KOPT-K1 (cell line): Measurements from ENCODE around the gene ZNF236.

Source experiments
- H3K27ac ChIP-seq: fragments of 200-600 bp; sonication (generic); 2 replicates; pipeline ENCODE4 v1.5.1; 2016; ENCODE audit warnings: antibody characterized with exemption, mild to moderate bottlenecking, low read depth, low read length; ENCODE audit not compliant: poor library complexity, severe bottlenecking
- H3K36me3 ChIP-seq: fragments of 200-600 bp; sonication (generic); 2 replicates; pipeline ENCODE4 v1.5.1; 2017; ENCODE audit warnings: antibody characterized with exemption, mild to moderate bottlenecking, low read length, moderate library complexity; ENCODE audit not compliant: insufficient read depth
- H3K9me3 ChIP-seq: fragments of 200-600 bp; sonication (generic); 2 replicates; pipeline ENCODE4 v1.5.1; 2017; ENCODE audit warnings: antibody characterized with exemption, low read length, mild to moderate bottlenecking; ENCODE audit not compliant: insufficient read depth, poor library complexity, severe bottlenecking

The ZNF236 gene

DNA sequence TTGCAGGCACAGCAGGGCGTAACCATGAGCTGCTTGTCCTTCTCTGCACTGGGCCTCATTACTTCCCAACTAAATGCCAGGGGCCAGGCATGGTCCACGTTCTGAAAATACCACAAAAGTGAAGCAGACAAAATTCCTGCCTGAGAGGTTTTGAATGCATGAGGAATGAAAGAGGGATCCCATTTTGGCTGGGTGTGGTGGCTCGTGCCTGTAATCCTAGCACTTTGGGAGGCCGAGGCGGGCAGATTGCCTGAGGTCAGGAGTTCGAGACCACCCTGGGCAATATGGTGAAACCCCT, 170.7 kb downstream of the ZNF236 start:
- Histone ChIP-seq H3K27ac (no peak overlapping the region), H3K36me3 (no peaks in the 10 kb centered on the region), H3K9me3 (no peaks in the 10 kb centered on the region)

DNA sequence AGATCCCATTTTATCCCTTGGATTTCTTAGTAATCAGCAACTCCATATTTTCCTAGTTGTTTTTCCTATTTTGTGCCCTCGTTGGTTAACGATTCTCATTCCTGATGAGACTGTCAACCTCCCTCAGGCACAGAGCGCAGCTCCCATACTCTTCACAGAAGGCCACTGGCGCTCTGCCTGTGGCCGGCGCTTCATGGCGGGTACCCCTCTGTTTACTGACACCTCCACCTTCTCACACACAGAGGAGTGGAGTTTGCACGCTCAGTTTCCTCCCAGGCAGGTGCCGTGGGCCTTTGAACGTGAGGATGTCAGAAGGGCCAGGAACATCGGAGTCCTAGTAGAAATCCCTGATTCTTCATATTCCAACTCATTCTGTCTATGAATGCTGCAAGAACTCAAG, 171.2 kb downstream of the ZNF236 start:
- Histone ChIP-seq H3K9me3 (no peaks in the 10 kb centered on the region), H3K36me3 (no peaks in the 10 kb centered on the region), H3K27ac (no peak overlapping the region)

DNA sequence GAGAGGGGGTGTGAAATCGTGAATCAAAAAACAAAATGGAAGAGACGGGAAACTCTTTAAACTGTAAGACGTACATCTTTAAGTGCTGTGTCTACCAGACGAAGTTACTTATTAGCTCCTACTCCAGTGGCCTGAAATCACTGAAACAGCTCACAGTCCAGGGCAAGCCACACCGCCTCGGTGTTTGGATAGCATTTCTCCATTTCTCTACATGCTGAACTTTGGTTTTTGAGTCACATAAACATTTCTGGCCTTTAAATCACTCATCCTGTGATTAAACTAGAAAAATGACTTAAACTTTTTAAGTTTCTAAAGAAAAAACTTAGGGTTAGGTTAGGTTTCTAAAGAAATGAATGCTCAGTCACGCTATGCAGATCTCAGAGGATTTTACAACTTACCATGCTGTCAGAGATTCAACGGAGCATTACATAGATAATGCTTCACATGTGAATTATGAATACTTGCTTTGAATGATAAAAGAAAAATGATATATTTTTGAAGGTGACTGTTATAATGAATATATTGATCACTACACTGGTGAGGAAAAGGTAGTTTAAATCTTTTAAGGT, 171.8 kb downstream of the ZNF236 start:
- no peak overlapping the region for H3K27ac ChIP-seq
- H3K9me3 ChIP-seq, result no peaks in the 10 kb centered on the region
- no peaks in the 10 kb centered on the region for H3K36me3 ChIP-seq

DNA sequence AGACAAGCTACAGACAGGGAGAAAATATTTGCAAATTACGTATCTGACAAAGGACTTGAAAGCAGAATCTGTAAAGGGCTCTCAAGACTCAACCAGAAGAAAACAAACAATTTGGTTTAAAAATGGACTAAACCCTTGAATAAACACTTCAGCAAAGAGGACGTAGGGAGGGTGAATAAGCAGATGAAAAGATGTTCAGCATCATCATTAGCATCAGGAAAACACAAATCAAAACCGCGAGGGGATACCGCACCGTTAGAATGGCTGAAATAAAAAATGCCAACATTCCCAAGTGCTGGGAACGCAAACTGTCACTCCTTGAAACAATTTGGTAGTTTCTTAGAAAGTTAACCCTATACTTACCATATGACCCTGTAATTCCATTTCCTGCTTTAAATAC, 173.5 kb downstream of the ZNF236 start:
- Histone ChIP-seq H3K9me3 (no peaks in the 10 kb centered on the region), H3K27ac (no peak overlapping the region), H3K36me3 (no peaks in the 10 kb centered on the region)

DNA sequence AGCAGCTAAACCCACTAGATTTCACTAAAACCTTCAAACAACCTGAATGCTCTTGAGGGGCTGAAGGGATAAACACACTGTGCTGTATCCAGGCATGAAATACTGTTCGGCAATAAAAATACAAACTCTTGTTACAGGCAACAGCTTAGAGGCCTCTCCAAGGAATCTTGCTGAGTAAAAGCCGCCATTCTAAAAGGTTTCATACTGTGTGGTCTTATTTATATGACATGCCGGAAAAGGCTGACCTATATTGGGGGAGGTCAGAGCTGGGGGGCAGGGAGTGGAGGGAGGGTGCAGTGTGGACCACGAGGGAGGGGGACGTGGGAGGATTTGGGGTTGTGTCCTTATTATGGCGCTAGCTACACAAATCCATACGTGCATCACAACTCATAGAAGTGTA, 174.1 kb downstream of the ZNF236 start:
- Histone ChIP-seq H3K9me3 (no peaks in the 10 kb centered on the region), H3K27ac (no peak overlapping the region)

DNA sequence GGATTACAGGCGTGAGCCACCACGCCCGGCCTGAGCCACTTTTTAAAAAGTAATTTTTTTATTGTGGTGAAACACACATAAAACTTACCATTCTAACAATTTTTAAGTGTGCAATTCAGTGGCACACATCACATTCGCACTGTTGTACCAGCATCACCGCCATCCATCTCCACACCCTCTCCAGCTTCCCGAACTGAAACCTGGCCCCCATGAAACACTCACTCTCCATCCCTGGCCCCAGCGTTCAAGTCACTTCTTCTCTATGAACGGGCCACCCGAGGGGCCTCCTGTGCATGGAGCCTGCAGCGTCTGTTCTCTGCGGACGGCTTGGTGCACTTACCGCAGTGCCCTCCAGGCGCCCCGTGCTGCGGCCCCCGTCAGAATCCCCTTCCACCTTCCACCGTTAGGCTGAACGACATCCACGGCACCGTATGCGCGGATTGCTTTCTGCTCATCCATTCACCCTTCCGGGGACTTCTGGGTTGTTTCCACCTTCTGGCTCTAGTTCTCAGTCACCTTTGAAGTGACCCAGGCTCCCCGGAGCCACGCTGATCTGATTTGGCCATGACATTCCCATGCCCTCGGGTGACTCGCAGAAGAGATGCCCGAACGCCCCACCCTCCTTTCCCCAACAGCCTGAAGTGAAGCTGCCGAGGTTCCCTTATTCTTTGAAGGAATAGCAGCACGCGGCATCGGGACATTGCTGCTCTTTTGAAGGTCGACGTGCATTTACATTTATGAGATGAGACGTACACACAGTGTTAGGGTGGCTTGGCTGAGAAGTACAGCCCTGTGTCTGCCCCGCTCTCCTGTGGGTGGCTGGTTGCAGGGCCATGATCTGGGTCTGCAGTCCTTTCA, 175.8 kb downstream of the ZNF236 start:
- Histone ChIP-seq H3K27ac (no peak overlapping the region), H3K36me3 (no peaks in the 10 kb centered on the region), H3K9me3 (no peaks in the 10 kb centered on the region)

More for the DNA sequence above, 174.1 kb downstream of the ZNF236 start:
- H3K36me3 ChIP-seq, result no peaks in the 10 kb centered on the region

DNA sequence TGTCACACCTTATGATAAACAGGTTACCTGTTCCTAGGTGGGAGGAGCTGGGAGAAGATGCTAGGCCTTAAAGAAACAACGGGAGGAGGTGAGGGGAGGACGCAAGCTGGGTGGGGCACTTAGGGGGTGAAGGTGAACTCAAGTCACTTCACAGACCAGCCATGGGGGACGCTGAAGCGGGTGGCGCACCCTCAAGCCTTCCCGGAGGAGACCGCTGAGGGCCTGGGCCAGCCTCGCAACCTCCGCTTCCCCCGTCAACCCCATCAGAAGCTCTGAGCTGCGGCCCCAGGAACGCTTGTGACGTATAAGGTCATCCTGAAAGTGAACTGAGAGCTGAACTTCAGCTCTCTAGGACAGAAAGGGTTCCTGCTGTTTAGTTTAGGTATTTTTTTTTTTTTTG, 176.7 kb downstream of the ZNF236 start:
- H3K36me3 ChIP-seq, result no peaks in the 10 kb centered on the region
- no peaks in the 10 kb centered on the region for H3K9me3 ChIP-seq
- H3K27ac ChIP-seq, result no peak overlapping the region

DNA sequence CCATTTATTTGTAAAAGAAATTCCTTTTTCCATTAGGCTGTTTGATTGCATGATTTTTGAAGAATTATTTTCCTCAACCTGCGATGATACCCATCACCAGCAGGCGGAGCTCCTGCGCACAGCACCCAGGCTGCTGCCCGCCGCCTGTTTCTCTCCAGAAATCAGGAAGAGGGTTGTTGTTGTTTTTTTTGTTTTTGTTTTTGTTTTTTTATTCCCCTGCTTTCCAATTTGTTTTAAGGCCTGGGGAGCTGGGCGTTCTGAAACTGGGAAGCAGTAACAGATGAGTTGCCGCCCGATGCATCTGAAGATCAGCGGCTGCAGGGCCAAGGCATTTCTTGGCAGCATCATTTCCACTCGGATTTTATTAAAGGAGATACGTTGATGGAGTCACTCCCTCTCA, 178.2 kb downstream of the ZNF236 start:
- Histone ChIP-seq H3K36me3 (no peaks in the 10 kb centered on the region), H3K9me3 (no peaks in the 10 kb centered on the region), H3K27ac (no peak overlapping the region)

DNA sequence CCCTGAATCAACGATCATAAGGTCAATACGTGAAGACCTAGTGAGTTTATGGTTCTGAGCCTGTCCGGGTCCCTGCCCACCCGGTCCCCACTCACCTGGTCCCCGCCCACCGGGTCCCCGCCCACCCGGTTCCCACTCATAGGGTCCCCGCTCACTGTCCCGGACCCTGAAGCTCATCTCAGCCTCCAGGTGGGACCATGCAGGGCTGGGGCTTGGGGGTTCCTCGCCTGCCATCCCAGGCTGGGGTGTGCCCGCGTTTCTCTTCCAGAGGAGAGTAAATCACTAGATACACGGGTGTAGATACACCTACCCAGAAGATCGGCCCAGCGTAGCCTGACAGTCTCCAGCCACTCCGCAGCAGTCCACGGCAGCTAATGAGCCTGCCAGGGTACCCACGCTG, 178.7 kb downstream of the ZNF236 start:
- Histone ChIP-seq H3K36me3 (no peaks in the 10 kb centered on the region), H3K27ac (no peak overlapping the region), H3K9me3 (no peaks in the 10 kb centered on the region)

DNA sequence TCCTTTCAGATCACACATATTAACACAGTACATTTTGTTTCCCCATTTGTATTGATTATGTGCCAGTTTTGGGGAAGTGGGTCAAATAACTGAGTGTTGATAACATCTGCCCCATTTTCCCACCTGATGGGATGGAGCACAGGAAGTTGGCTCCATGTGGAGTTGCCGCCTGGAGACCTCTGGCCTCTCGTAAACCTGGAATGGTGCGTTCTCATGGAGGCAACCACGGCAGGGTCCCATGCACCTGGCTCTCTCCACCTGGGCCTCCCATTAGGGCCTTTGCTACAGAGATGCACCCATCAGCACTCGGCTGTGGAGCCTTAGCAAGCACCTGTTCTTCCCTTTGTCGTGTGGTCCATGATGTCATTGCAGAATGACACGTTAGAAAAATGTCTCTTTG, 179.6 kb downstream of the ZNF236 start:
- Histone ChIP-seq H3K27ac (no peak overlapping the region), H3K9me3 (no peaks in the 10 kb centered on the region), H3K36me3 (no peaks in the 10 kb centered on the region)

DNA sequence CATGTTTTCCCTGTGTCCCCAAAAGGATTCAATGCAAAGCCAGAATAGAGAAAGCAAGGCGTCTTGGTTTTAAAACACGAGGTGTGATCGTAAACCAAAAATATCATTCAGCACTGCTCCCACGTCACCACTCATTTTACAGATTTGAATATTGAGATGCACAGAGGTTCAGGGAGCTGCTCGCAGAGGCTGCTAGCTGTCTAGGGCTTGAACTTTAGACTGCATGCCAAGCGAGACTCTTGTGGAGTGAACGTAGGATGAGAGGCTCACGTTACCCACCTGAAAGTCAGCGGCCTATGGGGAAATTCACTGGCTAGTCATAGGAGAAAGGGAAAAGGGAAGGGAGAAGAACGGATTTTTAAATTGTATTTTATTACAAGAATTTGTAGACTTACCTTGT, 180.1 kb downstream of the ZNF236 start:
- Histone ChIP-seq H3K36me3 (no peaks in the 10 kb centered on the region), H3K27ac (no peak overlapping the region), H3K9me3 (no peaks in the 10 kb centered on the region)

DNA sequence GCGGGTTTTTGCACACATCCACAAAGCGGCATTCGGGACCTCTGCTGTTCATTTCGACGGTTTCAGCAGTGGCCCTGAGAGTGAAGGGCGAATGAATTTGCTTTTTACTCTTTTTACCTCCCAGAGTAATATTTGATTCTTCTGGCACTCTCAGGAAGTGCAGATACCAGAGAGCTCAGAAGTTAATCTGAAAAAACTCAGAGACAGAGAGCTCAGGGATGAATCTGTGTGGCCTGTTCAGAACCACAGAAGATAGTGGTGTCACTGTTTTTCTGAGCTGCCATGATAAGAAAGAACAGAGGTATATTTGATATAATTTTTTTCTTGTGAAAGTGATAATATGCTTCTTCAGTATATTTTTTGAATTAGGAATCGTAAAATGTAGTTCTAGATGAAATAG, 181.0 kb downstream of the ZNF236 start:
- Histone ChIP-seq H3K27ac (no peak overlapping the region), H3K9me3 (no peaks in the 10 kb centered on the region), H3K36me3 (no peaks in the 10 kb centered on the region)

DNA sequence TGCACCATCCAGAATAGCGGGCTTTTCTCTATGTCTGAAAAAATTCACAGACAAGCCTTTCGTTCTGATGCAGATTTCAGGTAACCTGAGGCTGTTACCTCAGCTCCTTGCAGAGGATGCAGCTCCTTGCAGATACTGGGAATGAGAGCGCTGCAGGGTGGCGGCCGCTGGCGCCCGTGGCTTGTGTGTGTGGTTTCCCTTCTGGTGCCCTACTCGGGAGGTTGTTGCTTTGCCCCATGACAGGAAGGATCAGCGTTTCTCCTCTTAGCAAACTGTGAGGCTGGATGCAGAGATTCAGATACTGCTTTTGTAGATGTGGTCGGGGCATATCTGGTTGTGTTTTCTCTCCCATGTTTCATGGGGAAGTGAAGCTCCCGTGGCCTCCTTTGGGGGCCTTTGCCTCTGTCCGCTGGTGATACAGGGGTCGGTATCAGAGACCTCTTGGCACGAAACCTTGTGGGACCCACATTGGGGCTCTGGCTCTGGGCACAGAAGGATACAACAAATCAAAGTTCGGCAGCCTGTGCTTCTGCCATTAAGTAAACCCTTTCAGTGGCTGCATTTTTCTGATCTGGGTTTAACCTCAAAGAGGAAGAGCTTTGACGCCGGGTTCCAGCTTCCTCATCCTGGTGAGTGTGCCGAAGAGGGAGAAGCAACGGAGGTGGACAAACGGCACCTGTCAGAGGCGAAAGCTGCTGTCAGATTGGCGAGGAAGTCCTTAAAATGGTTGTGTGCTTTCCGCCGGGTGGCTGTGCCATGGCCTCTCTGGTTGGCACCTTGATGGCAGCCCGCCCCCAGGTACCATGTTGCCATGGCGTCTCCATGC, 182.4 kb downstream of the ZNF236 start:
- Histone ChIP-seq H3K27ac (peak overlapping the region; percentile 5), H3K9me3 (no peaks in the 10 kb centered on the region), H3K36me3 (no peaks in the 10 kb centered on the region)

DNA sequence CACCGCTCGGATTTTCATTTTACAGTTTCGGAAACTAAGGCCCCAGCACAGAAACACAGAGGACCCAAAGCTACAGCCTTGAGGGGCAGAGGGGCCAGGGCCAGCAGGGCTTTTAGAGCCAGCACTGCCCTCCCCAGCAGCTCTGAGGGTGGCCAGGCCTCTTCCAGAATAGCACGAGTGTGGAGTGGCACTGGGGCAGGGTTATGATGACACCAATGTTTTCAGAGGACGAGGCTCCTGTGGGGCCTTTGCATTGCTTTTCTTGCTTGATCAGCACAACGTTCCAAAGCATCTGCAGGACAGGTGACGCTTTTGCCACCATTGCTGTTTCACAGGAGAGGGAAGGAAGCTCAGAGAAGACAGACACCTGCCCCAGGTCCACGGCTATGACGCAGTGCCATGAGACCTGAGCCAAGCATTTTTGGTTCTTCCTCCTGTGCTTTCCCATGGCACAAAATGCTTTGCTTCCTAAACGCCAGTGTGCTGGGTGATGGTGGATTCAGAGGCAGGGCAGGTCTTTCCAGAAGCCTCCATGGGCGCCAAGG, 183.4 kb downstream of the ZNF236 start:
- H3K36me3 ChIP-seq, result no peaks in the 10 kb centered on the region
- no peaks in the 10 kb centered on the region for H3K9me3 ChIP-seq
- H3K27ac ChIP-seq, result no peak overlapping the region
